H54 (cell line): Measurements from ENCODE around the gene TMEM9.
A peak's percentile ranks its signal among the peaks of the same experiment; 100 is the strongest.
"Not testable (repeated sequence)": the region's sequence is repeated elsewhere in the genome, so short reads cannot be mapped to it uniquely, and the experiment has no call there.

Experiments
- DNase-seq: peaks from one replicate; pipeline ENCODE4 v3.0.0; 2011; ENCODE audit warnings: low spot score, mixed read lengths; ENCODE audit not compliant: insufficient read length
- FAIRE-seq: peaks from 3 replicates; lab custom pipeline; 2011; peaks lifted over from hg19 to GRCh38; lab: Jason Lieb, UNC
- POLR2A ChIP-seq: IDR thresholded peaks from 2 replicates; pipeline ENCODE4 v1.6.1; 2011; ENCODE audit warnings: low read depth, mild to moderate bottlenecking, low read length

The TMEM9 gene

GRCh38 chr1:201169971-201170532 lies 15.8 kb upstream of the TMEM9 start:
- no peak for DNase-seq
- TF ChIP-seq POLR2A: no peak
- no peak for FAIRE-seq

- no peak for FAIRE-seq
- TF ChIP-seq POLR2A: no peak
- DNase-seq: no peak
Observed at GRCh38 chr1:201169203-201169602, 14.9 kb upstream of the TMEM9 start.

GRCh38 chr1:201167041-201167991 lies 13.0 kb upstream of the TMEM9 start:
- TF ChIP-seq POLR2A: no peak
- no peak for DNase-seq
- no peak for FAIRE-seq

- no peak for DNase-seq
- no peak for FAIRE-seq
- no peak for TF ChIP-seq POLR2A
Observed at GRCh38 chr1:201164645-201165044, 10.4 kb upstream of the TMEM9 start.

GRCh38 chr1:201163707-201164106 lies 9.4 kb upstream of the TMEM9 start:
- DNase-seq: no peak
- FAIRE-seq: no peak

GRCh38 chr1:201163036-201163435 lies 8.8 kb upstream of the TMEM9 start:
- not testable (repeated sequence) for DNase-seq, FAIRE-seq

More at GRCh38 chr1:201163707-201164106, 9.4 kb upstream of the TMEM9 start:
- TF ChIP-seq POLR2A: no peak

- FAIRE-seq (no peak), DNase-seq (no peak)
- no peak for TF ChIP-seq POLR2A
Observed at GRCh38 chr1:201157949-201158348, 3.7 kb upstream of the TMEM9 start.

GRCh38 chr1:201156819-201157218 lies 2.5 kb upstream of the TMEM9 start:
- no peak for DNase-seq
- FAIRE-seq: no peak
- TF ChIP-seq POLR2A: no peak

- DNase-seq (no peak), FAIRE-seq (no peak)
- no peak for TF ChIP-seq POLR2A
Observed at GRCh38 chr1:201156346-201156745, 2.1 kb upstream of the TMEM9 start.

GRCh38 chr1:201155354-201155753 lies 1.1 kb upstream of the TMEM9 start:
- TF ChIP-seq POLR2A: no peak
- DNase-seq (no peak), FAIRE-seq (no peak)

GRCh38 chr1:201153474-201154388 lies 543 bp downstream of the TMEM9 start:
- no peak for FAIRE-seq
- peak; percentile 75 for DNase-seq
- TF ChIP-seq POLR2A: peak; percentile 32; the same call in 1 of the 2 replicates

- TF ChIP-seq POLR2A: no peak
- FAIRE-seq: no peak
- no peak for DNase-seq
Observed at GRCh38 chr1:201149400-201149799, 4.9 kb downstream of the TMEM9 start.

- DNase-seq: no peak
- FAIRE-seq: no peak
- TF ChIP-seq POLR2A: no peak
Observed at GRCh38 chr1:201147396-201148015, 6.8 kb downstream of the TMEM9 start.
